SK-N-SH (cell line): ENCODE data around the gene CEP120. TPM values are rescaled to one million over a fixed set of nuclear protein-coding genes. Genes with fewer than 3 reads are reported as not detected.

Source experiments
- CTCF ChIA-PET: fragments of 300-600, 350-600 bp; formaldehyde crosslinking; extraction: SDS; loops from one replicate; lab custom pipeline; 2021; lab: Yijun Ruan, JAX
- POLR2A ChIA-PET: fragments of 350-600 bp; sonication (Branson Sonifier 250); formaldehyde crosslinking; extraction: SDS; loops from one replicate; lab custom pipeline; 2020; ENCODE audit warnings: antibody characterized with exemption, inconsistent platforms; lab: Yijun Ruan, JAX
- DNase-seq: peaks from one replicate; pipeline ENCODE4 v3.0.0; 2012
- H2AFZ ChIP-seq: fragments of 200-600 bp; sonication (generic); 2 replicates; pipeline ENCODE4 v1.8.1; 2016; ENCODE audit warnings: antibody characterized with exemption, mild to moderate bottlenecking, low read depth
- H3F3A ChIP-seq: fragments of 200-600 bp; sonication (generic); replicated peaks from 2 replicates; pipeline ENCODE3; 2016; ENCODE audit warnings: antibody characterized with exemption, mild to moderate bottlenecking; ENCODE audit not compliant: insufficient read depth
- H3K27ac ChIP-seq, 2 experiments: fragments of 200-500 bp in 1 of 2; fragments of 200-600 bp in 1 of 2; sonication (Bioruptor generic) in 1 of 2; sonication (generic), shearing (Covaris generic) in 1 of 2; 2 replicates each; pipeline versions ENCODE4 v1.5.1 to v1.6.1; 2014 to 2016; ENCODE audit warnings: low read depth in 2 of 2, inconsistent platforms in 1 of 2, low read length in 1 of 2, mild to moderate bottlenecking in 1 of 2, mixed read lengths in 1 of 2
- H3K27me3 ChIP-seq: fragments of 200-600 bp; sonication (generic), shearing (Covaris generic); 2 replicates; pipeline ENCODE4 v1.6.1; 2016; ENCODE audit warnings: mixed run types; ENCODE audit not compliant: insufficient read depth
- H3K36me3 ChIP-seq, 2 experiments: fragments of 200-500 bp in 1 of 2; fragments of 200-600 bp in 1 of 2; sonication (Bioruptor generic) in 1 of 2; sonication (generic) in 1 of 2; replicated peaks in 1 of 2; 2 replicates each; pipeline versions ENCODE3 to v1.5.1; 2014 to 2016; ENCODE audit warnings: low read length in 1 of 2, mild to moderate bottlenecking in 1 of 2; ENCODE audit not compliant: insufficient read depth in 2 of 2, control insufficient read depth in 1 of 2
- H3K4me1 ChIP-seq, 2 experiments: fragments of 200-500 bp in 1 of 2; fragments of 200-600 bp in 1 of 2; sonication (Bioruptor generic) in 1 of 2; sonication (generic), shearing (Covaris generic) in 1 of 2; 2 replicates each; pipeline versions ENCODE4 v1.5.1 to v1.6.1; 2014 to 2016; ENCODE audit warnings: low read depth in 1 of 2, low read length in 1 of 2, mixed run types in 1 of 2; ENCODE audit not compliant: insufficient read depth in 2 of 2, control insufficient read depth in 1 of 2
- H3K4me2 ChIP-seq: fragments of 200-600 bp; sonication (generic), shearing (Covaris generic); 2 replicates; pipeline ENCODE4 v1.6.1; 2017; ENCODE audit warnings: mixed run types
- H3K4me3 ChIP-seq, 2 experiments: fragments of 200-500 bp in 1 of 2; fragments of 200-600 bp in 1 of 2; sonication (Bioruptor generic) in 1 of 2; sonication (generic), shearing (Covaris generic) in 1 of 2; 2 replicates each; pipeline versions ENCODE4 v1.5.1 to v1.8.1; 2014 to 2016; ENCODE audit warnings: low read depth in 2 of 2, inconsistent platforms in 1 of 2, low read length in 1 of 2, mild to moderate bottlenecking in 1 of 2, mixed read lengths in 1 of 2, moderate library complexity in 1 of 2
- H3K79me2 ChIP-seq: fragments of 200-600 bp; sonication (generic); 2 replicates; pipeline ENCODE4 v1.8.1; 2017; ENCODE audit warnings: mild to moderate bottlenecking; ENCODE audit not compliant: insufficient read depth
- H3K9ac ChIP-seq: fragments of 200-600 bp; sonication (generic); 2 replicates; pipeline ENCODE4 v1.6.1; 2017; ENCODE audit warnings: mixed run types
- H3K9me2 ChIP-seq: fragments of 200-600 bp; sonication (generic); 2 replicates; pipeline ENCODE4 v1.6.1; 2017; ENCODE audit warnings: mixed run types
- H3K9me3 ChIP-seq: fragments of 200-600 bp; sonication (generic); 2 replicates; pipeline ENCODE4 v1.6.1; 2017; ENCODE audit warnings: mixed run types, mild to moderate bottlenecking, moderate library complexity
- H4K20me1 ChIP-seq: fragments of 200-600 bp; sonication (generic); 2 replicates; pipeline ENCODE4 v1.6.1; 2017; ENCODE audit warnings: mild to moderate bottlenecking, mixed run types; ENCODE audit not compliant: insufficient read depth
- EP300 ChIP-seq, 2 experiments: IDR thresholded peaks; 2 replicates each; pipeline versions ENCODE4 v1.4.0 to v1.6.1; 2012; ENCODE audit warnings: borderline replicate concordance in 1 of 2, low read depth in 1 of 2, low read length in 1 of 2
- FOSL2 ChIP-seq: IDR thresholded peaks from 2 replicates; pipeline ENCODE4 v1.4.0; 2012; ENCODE audit warnings: low read depth, mild to moderate bottlenecking, moderate library complexity, borderline replicate concordance
- FOXM1 ChIP-seq: IDR thresholded peaks from 2 replicates; pipeline ENCODE4 v1.4.0; 2012; ENCODE audit warnings: low read depth, mild to moderate bottlenecking
- GABPA ChIP-seq: IDR thresholded peaks from 2 replicates; pipeline ENCODE4 v1.4.0; 2012; ENCODE audit warnings: low read depth, mild to moderate bottlenecking
- GATA2 ChIP-seq: sonication (generic); formaldehyde crosslinking; IDR thresholded peaks from 2 replicates; pipeline ENCODE4 v1.5.0; 2020; ENCODE audit warnings: mild to moderate bottlenecking, missing genetic modification reagents
- JUND ChIP-seq: IDR thresholded peaks from 2 replicates; pipeline ENCODE4 v1.4.0; 2012
- MEF2A ChIP-seq: IDR thresholded peaks from 2 replicates; pipeline ENCODE4 v1.4.0; 2012; ENCODE audit warnings: low read depth, borderline replicate concordance
- MXI1 ChIP-seq: IDR thresholded peaks from 2 replicates; pipeline ENCODE4 v1.6.1; 2012; ENCODE audit warnings: mild to moderate bottlenecking, low read depth, low read length, improper control_type of control experiment
- RCOR1 ChIP-seq: fragments of 150-350 bp; IDR thresholded peaks from 2 replicates; pipeline ENCODE4 v1.6.1; 2017; ENCODE audit warnings: antibody characterized with exemption, low read length
- RXRA ChIP-seq: IDR thresholded peaks from 2 replicates; pipeline ENCODE4 v1.4.0; 2012; ENCODE audit warnings: low read depth, mild to moderate bottlenecking, borderline replicate concordance
- SIN3A ChIP-seq: IDR thresholded peaks from 2 replicates; pipeline ENCODE4 v1.6.1; 2012; ENCODE audit warnings: low read depth, mild to moderate bottlenecking, low read length, moderate library complexity, borderline replicate concordance
- SMC3 ChIP-seq: IDR thresholded peaks from 2 replicates; pipeline ENCODE4 v1.6.1; 2012; ENCODE audit warnings: low read depth, low read length, improper control_type of control experiment
- TCF12 ChIP-seq: IDR thresholded peaks from 2 replicates; pipeline ENCODE4 v1.4.0; 2012
- TEAD4 ChIP-seq: IDR thresholded peaks from 2 replicates; pipeline ENCODE4 v1.4.0; 2012; ENCODE audit warnings: mild to moderate bottlenecking, borderline replicate concordance; ENCODE audit not compliant: insufficient read depth
- YY1 ChIP-seq: IDR thresholded peaks from 2 replicates; pipeline ENCODE4 v1.4.0; 2012; ENCODE audit warnings: low read depth, mild to moderate bottlenecking
- WGBS: methylation state at CpG from one replicate; pipeline ENCODE4 v1.1.6; 2017; ENCODE audit warnings: low lambda C conversion rate; 5-methylcytosine and 5-hydroxymethylcytosine counted together
- polyA plus RNA-seq, 3 experiments: library from polyadenylated mRNA; depleted of rRNA; stranded (reverse); fragments of >200 nt; gene quantifications; 2 replicates each; pipeline ENCODE4 v1.2.3, GENCODE V29; 2012
- TF ChIP-seq, protein P1 (sequence below): IDR thresholded peaks from 2 replicates; pipeline ENCODE4; 2012
- TF ChIP-seq, protein P2 (sequence below): fragments of 150-350 bp; IDR thresholded peaks from 2 replicates; pipeline ENCODE4 v1.6.1; 2017; ENCODE audit warnings: antibody characterized with exemption, low read length, low read depth, borderline replicate concordance
- TF ChIP-seq, protein P3 (sequence below): IDR thresholded peaks from 2 replicates; pipeline ENCODE4 v1.4.0; 2012; ENCODE audit warnings: low read depth, borderline replicate concordance
- TF ChIP-seq, protein P4 (sequence below): fragments of 150-350 bp; IDR thresholded peaks from 2 replicates; pipeline ENCODE4 v1.6.1; 2016; ENCODE audit warnings: mild to moderate bottlenecking, low read depth, low read length
- TF ChIP-seq, protein P5 (sequence below): IDR thresholded peaks from 2 replicates; pipeline ENCODE4 v1.4.0; 2012; ENCODE audit warnings: low read depth

The CEP120 gene
- polyA plus RNA-seq, 1 of the 3 experiments (the other 2 are of a cell fraction), result 5.0 TPM

DNA sequence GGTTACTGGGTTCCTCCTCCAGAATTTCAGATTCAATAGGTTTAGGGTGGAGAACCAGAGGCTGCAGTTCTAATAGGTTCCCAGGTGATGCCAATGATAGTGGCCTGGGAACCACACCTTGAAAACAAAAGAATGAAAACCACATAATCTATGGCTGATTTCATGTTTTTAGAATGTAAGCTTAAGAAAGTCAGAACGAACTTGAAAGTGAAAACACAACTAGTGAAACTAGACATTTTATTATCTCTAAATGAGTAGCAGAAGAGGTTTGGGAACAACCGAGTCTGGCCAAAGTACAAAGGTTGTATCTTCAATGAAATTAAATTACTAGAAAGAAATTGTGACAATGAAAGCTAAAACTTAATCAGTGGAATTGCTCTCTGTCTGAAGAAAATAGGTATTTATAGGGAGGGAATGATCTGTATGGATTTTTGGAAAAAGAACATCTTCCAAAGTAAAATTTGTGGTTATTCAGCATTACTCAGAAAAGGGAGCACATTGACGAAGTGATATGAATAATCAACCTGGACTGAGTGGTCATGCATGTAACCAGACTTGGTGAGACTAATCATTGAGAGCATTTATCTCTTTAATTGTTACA is 24.9 kb upstream of the CEP120 start:
- WGBS, result 69% methylated on average over 3 of the region's 3 CpGs
- no peak overlapping the region for H2AFZ ChIP-seq
- H3K27ac ChIP-seq, result no peak overlapping the region
- POLR2A ChIA-PET, result no interaction called here
- H3K4me2 ChIP-seq, result no peak overlapping the region
- H3K36me3 ChIP-seq, result no peaks in the 10 kb centered on the region
- CTCF ChIA-PET, result interaction anchor here (1.1 to 1.4 kb wide), 2 partner anchors 25 to 163 kb away, joined by 3 to 9 read pairs; partner anchors contain the start of gene CEP120
- TF ChIP-seq TCF12, result no peak
- TF ChIP-seq, protein P1, sequence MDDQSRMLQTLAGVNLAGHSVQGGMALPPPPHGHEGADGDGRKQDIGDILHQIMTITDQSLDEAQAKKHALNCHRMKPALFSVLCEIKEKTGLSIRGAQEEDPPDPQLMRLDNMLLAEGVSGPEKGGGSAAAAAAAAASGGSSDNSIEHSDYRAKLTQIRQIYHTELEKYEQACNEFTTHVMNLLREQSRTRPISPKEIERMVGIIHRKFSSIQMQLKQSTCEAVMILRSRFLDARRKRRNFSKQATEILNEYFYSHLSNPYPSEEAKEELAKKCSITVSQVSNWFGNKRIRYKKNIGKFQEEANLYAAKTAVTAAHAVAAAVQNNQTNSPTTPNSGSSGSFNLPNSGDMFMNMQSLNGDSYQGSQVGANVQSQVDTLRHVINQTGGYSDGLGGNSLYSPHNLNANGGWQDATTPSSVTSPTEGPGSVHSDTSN, result no peak
- no peak for TF ChIP-seq JUND
- TF ChIP-seq FOXM1, result no peak
- TF ChIP-seq, protein P2, sequence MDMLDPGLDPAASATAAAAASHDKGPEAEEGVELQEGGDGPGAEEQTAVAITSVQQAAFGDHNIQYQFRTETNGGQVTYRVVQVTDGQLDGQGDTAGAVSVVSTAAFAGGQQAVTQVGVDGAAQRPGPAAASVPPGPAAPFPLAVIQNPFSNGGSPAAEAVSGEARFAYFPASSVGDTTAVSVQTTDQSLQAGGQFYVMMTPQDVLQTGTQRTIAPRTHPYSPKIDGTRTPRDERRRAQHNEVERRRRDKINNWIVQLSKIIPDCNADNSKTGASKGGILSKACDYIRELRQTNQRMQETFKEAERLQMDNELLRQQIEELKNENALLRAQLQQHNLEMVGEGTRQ, result no peak
- no peak for TF ChIP-seq SMC3
- no peak for TF ChIP-seq YY1
- TF ChIP-seq RXRA, result no peak
- no peak for TF ChIP-seq FOSL2
- TF ChIP-seq, protein P3, sequence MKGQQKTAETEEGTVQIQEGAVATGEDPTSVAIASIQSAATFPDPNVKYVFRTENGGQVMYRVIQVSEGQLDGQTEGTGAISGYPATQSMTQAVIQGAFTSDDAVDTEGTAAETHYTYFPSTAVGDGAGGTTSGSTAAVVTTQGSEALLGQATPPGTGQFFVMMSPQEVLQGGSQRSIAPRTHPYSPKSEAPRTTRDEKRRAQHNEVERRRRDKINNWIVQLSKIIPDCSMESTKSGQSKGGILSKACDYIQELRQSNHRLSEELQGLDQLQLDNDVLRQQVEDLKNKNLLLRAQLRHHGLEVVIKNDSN, result no peak
- no peak for TF ChIP-seq GATA2 (CRISPR knock-in tag)
- TF ChIP-seq, protein P4, sequence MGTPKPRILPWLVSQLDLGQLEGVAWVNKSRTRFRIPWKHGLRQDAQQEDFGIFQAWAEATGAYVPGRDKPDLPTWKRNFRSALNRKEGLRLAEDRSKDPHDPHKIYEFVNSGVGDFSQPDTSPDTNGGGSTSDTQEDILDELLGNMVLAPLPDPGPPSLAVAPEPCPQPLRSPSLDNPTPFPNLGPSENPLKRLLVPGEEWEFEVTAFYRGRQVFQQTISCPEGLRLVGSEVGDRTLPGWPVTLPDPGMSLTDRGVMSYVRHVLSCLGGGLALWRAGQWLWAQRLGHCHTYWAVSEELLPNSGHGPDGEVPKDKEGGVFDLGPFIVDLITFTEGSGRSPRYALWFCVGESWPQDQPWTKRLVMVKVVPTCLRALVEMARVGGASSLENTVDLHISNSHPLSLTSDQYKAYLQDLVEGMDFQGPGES, result no peak
- TF ChIP-seq, protein P5, sequence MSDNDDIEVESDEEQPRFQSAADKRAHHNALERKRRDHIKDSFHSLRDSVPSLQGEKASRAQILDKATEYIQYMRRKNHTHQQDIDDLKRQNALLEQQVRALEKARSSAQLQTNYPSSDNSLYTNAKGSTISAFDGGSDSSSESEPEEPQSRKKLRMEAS, result no peak
- TF ChIP-seq TEAD4, result no peak
- TF ChIP-seq SIN3A, result no peak
- no peak for TF ChIP-seq MXI1
- no peak for TF ChIP-seq MEF2A
- no peak for TF ChIP-seq EP300 (IDR thresholded peaks at IDR 0.05; ENCODE audit: borderline replicate concordance in 1 of 2, low read depth in 1 of 2, low read length in 1 of 2)
- no peak for TF ChIP-seq GABPA
- no peak for TF ChIP-seq RCOR1
- peaks cover 16 to 21% of the 10 kb centered on the region in 2 experiments; a peak in 3 of 4 replicates for H3K4me1 ChIP-seq
- H3K79me2 ChIP-seq, result no peaks in the 10 kb centered on the region
- H3F3A ChIP-seq, result no peaks in the 10 kb centered on the region
- no peaks in the 10 kb centered on the region for H3K27me3 ChIP-seq
- H3K9ac ChIP-seq, result no peak overlapping the region
- no peak for DNase-seq
- H3K9me2 ChIP-seq, result no peaks in the 10 kb centered on the region
- no peaks in the 10 kb centered on the region for H4K20me1 ChIP-seq
- no peaks in the 10 kb centered on the region for H3K9me3 ChIP-seq
- H3K4me3 ChIP-seq, result no peak overlapping the region
